Ishikawa (cell line): ENCODE measurements around the gene NR2F1-AS1.

ENCODE experiments used
- CEBPB ChIP-seq: IDR thresholded peaks from 2 replicates; pipeline ENCODE4 v1.6.1; 2012
- CREB1 ChIP-seq: IDR thresholded peaks from 2 replicates; pipeline ENCODE4 v1.6.1; 2012; ENCODE audit warnings: low read depth
- EGR1 ChIP-seq: IDR thresholded peaks from 2 replicates; pipeline ENCODE4 v1.6.1; 2012
- EP300 ChIP-seq: IDR thresholded peaks from 2 replicates; pipeline ENCODE4 v1.6.1; 2012; ENCODE audit warnings: borderline replicate concordance
- FOXM1 ChIP-seq: IDR thresholded peaks from 2 replicates; pipeline ENCODE4 v1.6.1; 2012; ENCODE audit warnings: low read depth, borderline replicate concordance
- MAX ChIP-seq: IDR thresholded peaks from 2 replicates; pipeline ENCODE4 v1.6.1; 2012
- NFIC ChIP-seq: IDR thresholded peaks from 2 replicates; pipeline ENCODE4 v1.6.1; 2012
- RAD21 ChIP-seq: IDR thresholded peaks from 2 replicates; pipeline ENCODE4 v1.6.1; 2012; ENCODE audit warnings: low read depth
- TAF1 ChIP-seq: IDR thresholded peaks from 2 replicates; pipeline ENCODE4 v1.6.1; 2012; ENCODE audit warnings: low read depth, mild to moderate bottlenecking
- TCF12 ChIP-seq: IDR thresholded peaks from 2 replicates; pipeline ENCODE4 v1.6.1; 2012; ENCODE audit warnings: low read depth
- TEAD4 ChIP-seq: IDR thresholded peaks from 2 replicates; pipeline ENCODE4 v1.6.1; 2012
- YY1 ChIP-seq: IDR thresholded peaks from 2 replicates; pipeline ENCODE4 v1.6.1; 2012; ENCODE audit warnings: low read depth
- ZBTB7A ChIP-seq: IDR thresholded peaks from 2 replicates; pipeline ENCODE4 v1.6.1; 2012; ENCODE audit warnings: low read depth
- TF ChIP-seq, protein P1 (sequence below): IDR thresholded peaks from 2 replicates; pipeline ENCODE4 v1.6.1; 2012
- TF ChIP-seq, protein P2 (sequence below): IDR thresholded peaks from 2 replicates; pipeline ENCODE4 v1.6.1; 2012; ENCODE audit warnings: low read depth, mild to moderate bottlenecking

Gene NR2F1-AS1

GRCh38 chr5:93384026-93384425 is 197.0 kb downstream of the NR2F1-AS1 start:
- no peak for TF ChIP-seq ZBTB7A
- TF ChIP-seq MAX = no peak

GRCh38 chr5:93382188-93382825 is 198.7 kb downstream of the NR2F1-AS1 start:
- TF ChIP-seq RAD21 (no peak), TEAD4 (no peak), TCF12 (no peak), EP300 (no peak), EGR1 (no peak), MAX (no peak), TAF1 (no peak), CREB1 (no peak), YY1 (no peak), CEBPB (no peak), ZBTB7A (no peak), NFIC (no peak), FOXM1 (no peak)
- TF ChIP-seq, protein P1, sequence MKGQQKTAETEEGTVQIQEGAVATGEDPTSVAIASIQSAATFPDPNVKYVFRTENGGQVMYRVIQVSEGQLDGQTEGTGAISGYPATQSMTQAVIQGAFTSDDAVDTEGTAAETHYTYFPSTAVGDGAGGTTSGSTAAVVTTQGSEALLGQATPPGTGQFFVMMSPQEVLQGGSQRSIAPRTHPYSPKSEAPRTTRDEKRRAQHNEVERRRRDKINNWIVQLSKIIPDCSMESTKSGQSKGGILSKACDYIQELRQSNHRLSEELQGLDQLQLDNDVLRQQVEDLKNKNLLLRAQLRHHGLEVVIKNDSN = no peak
- TF ChIP-seq, protein P2, sequence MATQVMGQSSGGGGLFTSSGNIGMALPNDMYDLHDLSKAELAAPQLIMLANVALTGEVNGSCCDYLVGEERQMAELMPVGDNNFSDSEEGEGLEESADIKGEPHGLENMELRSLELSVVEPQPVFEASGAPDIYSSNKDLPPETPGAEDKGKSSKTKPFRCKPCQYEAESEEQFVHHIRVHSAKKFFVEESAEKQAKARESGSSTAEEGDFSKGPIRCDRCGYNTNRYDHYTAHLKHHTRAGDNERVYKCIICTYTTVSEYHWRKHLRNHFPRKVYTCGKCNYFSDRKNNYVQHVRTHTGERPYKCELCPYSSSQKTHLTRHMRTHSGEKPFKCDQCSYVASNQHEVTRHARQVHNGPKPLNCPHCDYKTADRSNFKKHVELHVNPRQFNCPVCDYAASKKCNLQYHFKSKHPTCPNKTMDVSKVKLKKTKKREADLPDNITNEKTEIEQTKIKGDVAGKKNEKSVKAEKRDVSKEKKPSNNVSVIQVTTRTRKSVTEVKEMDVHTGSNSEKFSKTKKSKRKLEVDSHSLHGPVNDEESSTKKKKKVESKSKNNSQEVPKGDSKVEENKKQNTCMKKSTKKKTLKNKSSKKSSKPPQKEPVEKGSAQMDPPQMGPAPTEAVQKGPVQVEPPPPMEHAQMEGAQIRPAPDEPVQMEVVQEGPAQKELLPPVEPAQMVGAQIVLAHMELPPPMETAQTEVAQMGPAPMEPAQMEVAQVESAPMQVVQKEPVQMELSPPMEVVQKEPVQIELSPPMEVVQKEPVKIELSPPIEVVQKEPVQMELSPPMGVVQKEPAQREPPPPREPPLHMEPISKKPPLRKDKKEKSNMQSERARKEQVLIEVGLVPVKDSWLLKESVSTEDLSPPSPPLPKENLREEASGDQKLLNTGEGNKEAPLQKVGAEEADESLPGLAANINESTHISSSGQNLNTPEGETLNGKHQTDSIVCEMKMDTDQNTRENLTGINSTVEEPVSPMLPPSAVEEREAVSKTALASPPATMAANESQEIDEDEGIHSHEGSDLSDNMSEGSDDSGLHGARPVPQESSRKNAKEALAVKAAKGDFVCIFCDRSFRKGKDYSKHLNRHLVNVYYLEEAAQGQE = no peak

DNA sequence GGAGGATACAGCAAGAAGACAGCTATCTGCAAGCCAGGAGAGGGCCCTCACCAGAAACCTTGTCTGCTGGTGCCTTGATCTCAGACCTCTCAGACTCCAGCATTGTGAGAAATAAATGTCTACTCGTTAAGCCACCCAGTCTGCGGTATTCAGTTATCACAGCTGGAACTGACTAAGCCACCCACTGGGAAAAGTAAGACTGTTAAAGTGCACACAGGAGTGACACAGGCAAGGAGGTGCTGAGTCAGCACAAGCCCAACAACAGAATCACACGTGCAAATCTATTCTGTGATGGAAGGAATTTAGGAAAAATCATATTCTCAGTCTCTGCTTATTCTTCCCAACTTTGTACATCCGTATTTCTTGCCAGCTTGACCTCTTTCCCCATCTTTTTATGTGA is 200.0 kb downstream of the NR2F1-AS1 start:
- TF ChIP-seq CEBPB = no peak
- no peak for TF ChIP-seq YY1
- no peak for TF ChIP-seq TAF1
- TF ChIP-seq ZBTB7A = no peak
- TF ChIP-seq NFIC = no peak
- TF ChIP-seq EP300 = no peak
- TF ChIP-seq, protein P1 = no peak
- TF ChIP-seq RAD21 = no peak
- TF ChIP-seq CREB1 = no peak
- TF ChIP-seq TEAD4 = no peak
- TF ChIP-seq, protein P2 = no peak
- no peak for TF ChIP-seq EGR1
- no peak for TF ChIP-seq FOXM1
- no peak for TF ChIP-seq MAX

GRCh38 chr5:93378073-93378472 is 202.9 kb downstream of the NR2F1-AS1 start:
- no peak for TF ChIP-seq CREB1
- TF ChIP-seq RAD21 = no peak
- no peak for TF ChIP-seq TAF1
- TF ChIP-seq, protein P1 = no peak

DNA sequence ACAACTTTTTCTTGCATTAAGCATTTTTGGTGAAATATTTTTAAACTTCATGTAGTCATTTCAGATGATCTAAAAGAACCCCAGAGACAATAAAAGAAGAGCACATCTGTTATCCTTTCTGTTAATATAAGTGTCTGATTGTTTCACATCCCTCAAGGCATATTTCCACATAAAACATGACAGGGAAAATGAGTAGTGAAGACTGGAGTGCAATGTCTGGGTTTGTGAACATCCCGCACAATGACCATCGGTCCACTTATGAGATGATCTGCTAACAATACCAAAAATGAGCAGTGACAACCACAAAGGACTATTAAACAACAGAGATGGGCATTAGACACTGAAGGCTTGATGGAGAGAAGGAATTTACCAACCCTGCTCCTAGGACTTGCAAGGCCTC is 209.1 kb downstream of the NR2F1-AS1 start:
- no peak for TF ChIP-seq NFIC
- TF ChIP-seq CEBPB = no peak
- no peak for TF ChIP-seq EGR1
- TF ChIP-seq FOXM1 = no peak
- TF ChIP-seq ZBTB7A = no peak
- TF ChIP-seq, protein P1 = no peak
- TF ChIP-seq, protein P2 = no peak
- no peak for TF ChIP-seq YY1
- TF ChIP-seq TCF12 = no peak
- no peak for TF ChIP-seq MAX
- TF ChIP-seq TAF1 = no peak
- TF ChIP-seq EP300 = no peak
- no peak for TF ChIP-seq TEAD4
- no peak for TF ChIP-seq CREB1
- TF ChIP-seq RAD21 = no peak
